Stimulated activated CD4-positive, alpha-beta T cell treated with anti-CD3 and anti-CD28 coated beads, Interleukin-15, amount 100 ng/mL, for 1 hour (primary cell): Measurements from ENCODE around the gene ACER1.

Experiments
- DNase-seq, 2 donors: peaks; one replicate each; pipeline ENCODE4 v3.0.0-alpha.2; 2020; ENCODE audit warnings: low read depth in 1 of 2, low spot score in 1 of 2

ACER1 gene

DNA sequence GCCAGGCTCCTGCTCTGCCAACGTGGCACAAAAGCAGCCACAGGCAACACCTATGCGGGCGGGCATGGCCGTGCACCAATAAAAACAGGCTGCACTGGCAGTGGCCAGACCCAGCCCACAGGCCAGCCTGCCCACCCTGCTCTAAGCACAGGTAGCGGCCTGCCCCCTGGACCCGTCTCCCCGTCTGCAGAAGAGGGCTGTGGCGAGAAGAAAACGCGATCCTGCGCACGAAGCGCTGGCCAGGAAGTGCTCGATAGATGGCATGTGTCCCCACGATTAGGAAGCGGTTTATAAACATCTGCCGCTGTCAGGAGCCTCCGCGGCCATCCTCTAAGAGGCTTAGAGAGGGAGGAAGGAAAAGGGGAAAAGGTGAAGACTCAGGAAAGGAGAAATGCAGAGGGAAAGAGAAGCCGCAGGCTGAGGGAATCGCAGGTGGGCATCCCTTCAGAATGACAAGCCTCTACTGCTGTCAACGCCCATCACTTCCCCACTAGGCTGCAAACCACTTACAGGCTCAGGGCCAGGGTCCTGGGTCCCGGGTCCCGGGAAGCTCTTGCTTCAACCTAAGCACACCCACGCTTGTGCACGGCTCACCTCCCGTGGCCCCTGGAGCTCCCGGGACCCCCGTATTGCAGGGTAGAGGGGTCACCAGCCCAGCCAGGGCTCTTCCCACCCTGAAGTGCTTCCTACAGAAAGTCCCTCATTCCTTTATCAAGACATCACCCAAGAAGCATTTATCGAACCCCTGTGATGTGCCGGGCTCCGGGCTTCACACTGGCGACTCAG is 64.1 kb downstream of the ACER1 start:
- no peak for DNase-seq

DNA sequence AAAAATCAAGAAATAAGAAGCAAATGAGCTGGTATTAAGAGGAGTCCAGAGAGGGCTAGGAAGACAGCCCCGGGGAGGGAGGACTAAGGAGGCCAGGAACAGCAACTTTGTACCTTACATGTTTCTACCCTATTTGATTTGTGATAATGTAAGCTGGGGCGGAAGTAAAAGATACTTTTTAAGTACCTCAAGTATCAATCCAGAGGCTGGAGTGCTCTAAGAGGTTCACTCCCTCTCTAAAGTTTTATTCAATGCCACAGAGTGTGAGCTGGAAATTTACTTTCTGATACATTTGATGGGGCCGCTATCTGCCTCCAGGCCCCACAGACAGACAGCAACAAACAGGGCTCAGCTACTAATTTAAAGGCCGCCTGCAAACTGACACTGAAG is 65.0 kb downstream of the ACER1 start:
- no peak for DNase-seq

DNA sequence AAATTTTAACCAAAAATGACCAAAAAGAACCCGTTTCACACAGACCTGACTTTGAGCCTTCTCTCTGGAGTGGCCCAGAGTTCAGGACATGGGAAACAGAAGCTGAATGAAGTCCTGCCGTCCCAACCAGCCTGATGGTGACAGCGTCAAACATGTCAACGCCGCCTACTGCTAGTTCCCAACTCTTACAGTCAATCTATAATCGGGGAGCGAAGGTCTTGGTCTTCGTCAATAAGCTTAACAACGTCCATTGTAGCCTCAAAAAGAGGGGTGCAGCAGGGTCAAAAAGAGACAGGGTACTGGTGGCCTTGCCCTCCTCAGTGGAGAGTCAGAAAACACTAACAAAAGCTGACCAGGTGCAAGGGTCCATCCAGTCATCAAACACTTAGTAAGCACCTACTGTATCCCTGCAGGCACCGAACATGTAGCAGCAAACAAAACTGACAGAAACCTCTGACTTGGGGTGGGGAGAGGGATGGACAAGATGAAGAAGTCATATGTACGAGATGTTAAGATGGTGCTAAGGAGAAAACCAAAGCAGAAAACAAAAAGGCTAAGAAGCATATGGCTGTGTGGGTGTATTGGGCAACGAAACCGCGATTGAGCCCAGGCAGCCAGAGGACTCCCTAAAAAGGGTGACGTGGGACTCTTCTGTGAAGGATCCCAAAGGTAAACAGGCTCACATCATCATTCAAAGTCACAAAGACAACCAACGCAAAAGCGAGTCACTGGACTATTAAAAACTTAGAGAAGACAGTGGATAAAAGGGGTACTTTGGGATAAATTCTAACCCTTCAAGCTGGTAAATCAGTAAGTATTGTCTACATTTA is 65.6 kb downstream of the ACER1 start:
- DNase-seq, result no peak

DNA sequence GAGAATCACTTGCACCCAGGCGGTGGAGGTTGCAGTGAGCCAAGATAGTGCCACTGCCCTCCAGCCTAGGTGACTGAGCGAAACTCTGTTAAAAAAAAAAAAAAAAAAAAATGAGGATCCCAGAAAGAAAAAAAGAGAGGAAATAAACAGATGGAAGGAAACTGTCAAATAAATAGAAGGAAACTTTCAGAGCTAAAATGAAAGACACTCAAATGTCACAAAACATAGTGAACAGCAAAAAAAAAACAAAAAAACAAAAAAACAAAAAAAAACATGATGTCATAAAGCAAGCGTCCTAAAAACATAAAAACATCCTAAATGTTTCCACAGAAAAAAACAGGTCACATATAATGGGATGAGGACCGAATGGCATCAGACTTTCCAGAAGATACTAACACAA is 68.6 kb downstream of the ACER1 start:
- DNase-seq, result no peak

DNA sequence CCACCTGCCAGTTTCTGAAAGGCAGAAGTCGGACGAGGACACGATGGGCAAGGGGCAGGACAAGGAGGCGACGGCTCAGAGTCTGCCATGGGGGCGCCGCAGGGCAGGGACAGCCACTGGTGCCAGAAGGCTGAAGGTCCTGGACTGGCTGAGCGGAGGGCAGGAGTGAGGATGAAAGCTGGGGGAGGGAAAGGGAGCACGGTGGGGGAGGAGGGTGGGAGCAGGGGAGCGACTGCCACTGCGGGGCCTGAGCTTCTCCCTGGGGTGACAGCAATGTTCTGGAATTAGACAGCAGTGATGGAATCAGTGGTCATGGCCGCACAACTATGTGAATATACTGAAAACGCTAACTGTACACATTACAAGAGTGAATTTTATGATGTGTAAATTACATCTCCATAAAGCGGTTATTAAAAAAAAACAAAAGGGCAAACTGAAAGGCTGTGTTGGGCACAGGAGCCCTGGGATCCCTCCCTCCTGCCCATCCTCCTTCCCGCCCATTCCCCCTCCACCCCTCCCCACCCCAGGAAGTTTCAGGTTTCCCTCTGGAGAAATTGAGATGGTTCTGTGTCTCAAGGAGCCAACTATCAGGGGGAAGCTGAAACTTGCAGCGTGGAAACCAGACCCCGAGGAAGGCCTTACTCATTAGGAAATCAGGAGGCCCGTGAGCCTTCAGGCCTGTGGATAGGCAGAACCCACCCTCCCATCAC is 69.5 kb downstream of the ACER1 start:
- no peak for DNase-seq

DNA sequence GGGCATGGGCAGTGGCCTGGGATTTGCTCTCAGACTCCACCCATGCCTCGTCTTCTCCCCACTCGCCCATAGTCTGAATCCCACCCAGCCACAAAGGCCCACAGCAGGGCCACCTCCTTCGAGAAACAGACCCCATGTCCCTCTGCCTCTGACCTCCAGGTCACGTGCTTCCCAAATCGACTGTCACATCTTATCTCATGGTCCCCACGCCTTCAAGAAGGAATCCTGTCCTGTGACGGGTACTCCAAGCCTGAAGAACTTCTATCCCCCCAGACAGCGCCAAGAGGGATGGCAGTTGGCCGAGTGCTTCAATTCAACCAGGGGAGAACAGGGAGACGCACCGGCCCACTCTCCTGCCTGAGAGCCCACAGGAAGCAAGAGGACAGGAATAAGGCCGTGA is 70.1 kb downstream of the ACER1 start:
- no peak for DNase-seq

DNA sequence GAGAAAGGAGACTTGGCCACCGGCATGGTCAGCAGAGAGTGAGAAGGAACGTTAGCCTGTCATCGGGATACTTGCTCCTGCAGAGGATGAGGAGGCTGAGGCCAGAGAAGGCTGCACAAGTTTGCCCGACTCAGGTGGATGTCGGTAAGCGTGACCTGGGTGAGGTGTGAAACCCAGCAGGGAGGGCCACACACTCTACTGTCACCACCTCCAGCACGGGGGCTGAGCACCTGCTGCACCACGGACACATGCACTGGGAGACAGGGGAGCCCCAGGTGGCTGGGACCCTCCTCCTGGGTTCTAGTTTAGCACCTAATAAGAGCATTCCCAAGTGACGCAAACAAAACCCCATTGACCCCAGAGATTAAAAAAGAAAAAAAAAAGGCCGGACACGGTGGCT is 70.9 kb downstream of the ACER1 start:
- DNase-seq, result no peak

DNA sequence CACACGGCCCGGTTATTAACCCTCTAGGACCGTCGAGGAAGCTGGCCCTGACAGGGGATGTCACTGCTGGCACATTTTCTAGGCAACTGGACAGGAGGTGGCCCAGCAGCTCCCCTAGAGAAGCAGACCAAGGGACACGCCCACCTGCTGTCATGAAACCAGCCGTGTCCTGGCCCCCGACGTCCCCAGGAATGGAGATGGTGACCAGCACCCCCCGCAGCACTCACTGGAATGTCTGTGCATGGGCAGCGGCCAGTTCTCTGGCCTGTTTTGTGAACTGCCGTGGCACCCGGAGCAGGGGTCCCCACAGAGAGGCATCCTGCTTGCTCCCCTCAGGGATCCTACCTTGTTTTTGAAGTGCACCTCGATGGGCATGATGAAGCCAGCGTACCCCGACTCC is 71.5 kb downstream of the ACER1 start:
- no peak for DNase-seq

DNA sequence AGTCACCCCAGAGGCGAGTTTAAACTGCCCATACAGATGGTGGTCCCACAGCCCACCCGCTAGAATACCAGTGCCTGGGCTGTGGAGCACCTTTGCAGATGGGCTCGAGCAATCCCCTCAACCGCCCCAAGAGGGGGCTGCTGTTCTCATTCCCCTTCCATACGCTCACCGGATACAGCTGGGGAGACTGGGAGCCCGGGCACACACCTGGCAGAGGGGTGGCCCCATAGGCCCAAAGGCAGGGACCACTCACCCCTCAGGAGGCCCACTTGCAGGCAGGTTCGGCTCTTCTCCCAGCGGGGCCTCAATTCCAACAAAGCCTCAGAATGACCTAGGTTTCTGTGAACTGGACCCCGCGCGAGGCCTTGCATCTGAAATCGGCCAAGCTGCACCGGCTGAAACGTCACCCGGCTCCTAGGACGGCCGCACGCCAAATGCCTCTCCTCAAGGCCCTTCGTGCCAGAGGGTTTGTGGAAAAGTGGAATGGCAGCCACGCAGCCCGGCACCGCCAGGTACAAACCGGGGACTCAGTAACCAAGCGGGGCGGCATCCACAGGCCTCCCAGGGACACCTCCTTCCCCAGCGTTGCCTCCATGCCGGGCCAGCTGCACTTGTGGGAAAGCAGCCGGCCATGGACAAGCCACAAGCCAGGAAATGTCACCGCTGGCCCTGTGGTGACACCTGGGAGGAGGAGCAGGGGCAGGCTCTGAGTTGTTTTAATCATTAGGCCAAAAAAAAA is 72.3 kb downstream of the ACER1 start:
- DNase-seq, result no peak

DNA sequence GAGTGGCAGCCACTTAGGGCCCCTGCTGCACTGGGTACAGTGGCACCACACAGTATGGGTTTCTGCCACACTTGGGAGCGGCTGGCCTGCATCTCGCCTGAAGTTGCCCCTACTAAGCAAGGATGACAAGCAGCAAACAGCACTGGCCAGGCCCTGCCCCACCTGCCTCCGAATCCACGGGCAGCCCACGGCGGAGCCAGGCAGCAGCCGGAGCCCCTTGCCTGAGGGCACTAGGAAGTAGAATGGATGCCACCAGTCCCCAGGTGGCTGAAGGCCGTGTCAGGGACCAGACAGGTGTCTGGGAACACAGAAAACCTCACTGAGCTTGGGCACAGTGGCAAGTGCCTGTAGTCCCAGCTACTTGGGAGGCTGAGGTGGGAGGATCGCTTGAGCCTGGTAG is 73.0 kb downstream of the ACER1 start:
- DNase-seq, result no peak

DNA sequence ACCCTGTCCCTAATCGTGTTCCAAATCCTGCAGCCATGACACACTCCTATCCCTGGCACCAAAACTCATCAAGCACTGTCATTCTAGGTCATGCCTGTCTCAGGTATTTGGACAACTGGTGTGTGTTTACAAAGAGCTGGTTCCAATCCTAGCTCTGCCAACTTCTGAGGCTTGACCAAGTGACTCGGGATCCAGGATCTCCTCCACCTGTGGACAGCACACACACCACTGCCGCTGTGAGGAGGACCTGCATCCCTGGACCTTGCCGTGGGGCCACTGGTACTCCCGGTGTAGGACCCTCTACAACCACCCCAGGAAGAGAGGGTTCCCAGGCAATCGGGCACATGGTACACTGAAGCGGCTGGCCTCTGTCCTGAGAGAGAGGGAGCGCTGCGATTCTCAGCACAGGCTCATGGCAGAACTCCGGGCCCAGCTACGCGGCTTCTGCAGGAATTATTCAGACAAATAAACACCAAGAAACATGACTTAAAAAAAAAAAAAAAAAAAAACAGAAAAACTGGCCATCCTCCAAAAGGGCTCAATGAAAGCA is 74.0 kb downstream of the ACER1 start:
- DNase-seq, result no peak

DNA sequence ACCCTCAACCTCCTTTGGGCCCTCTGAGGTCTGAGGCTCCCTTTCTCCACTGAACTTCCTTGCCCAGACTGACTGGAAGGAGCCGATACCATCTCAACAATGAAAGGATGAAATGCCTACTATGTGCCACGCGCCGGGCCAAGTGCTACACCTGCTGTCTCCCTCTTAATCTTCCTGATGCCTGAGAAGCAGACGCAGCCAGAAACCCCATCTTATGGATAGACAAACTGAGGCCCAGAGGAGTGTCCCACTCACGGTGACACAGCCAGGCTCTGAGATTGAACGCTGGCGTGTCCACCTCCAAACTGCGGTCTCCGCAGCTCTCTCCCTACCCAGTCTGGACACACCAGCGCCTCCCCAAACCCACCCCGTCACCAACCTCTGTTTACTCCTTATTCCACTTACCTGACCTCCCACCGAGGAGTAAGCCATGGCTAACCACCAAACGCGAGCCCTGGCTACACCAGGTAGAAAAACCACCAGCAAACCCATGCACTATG is 74.5 kb downstream of the ACER1 start:
- no peak for DNase-seq
